Heart right ventricle (tissue), 16 donors: ENCODE data around the gene TEX264. TPM values are rescaled to one million over a fixed set of nuclear protein-coding genes. Genes with fewer than 3 reads are reported as not detected.
A peak's percentile ranks its signal among the peaks of the same experiment; 100 is the strongest.

ENCODE experiments used
- ATAC-seq, 8 donors: fragments of 200-7000 bp; cut with Tn5 transposase; one replicate each; pipeline ENCODE4 v1.9.1; 2020; ENCODE audit warnings: mild to moderate bottlenecking in 8 of 8, moderate library complexity in 8 of 8, moderate number of reproducible peaks in 1 of 8
- DNase-seq, 2 donors: peaks; one replicate each; pipeline ENCODE4 v3.0.0-alpha.2; 2020
- H3K27ac ChIP-seq, 10 donors: fragments of 200-600 bp; sonication (generic) in 2 of 10; one replicate each; pipeline versions ENCODE4 v1.5.0 to v1.8.0; 2020 to 2022; ENCODE audit warnings: mild to moderate bottlenecking in 3 of 10
- H3K27me3 ChIP-seq, 7 donors: fragments of 200-600 bp; one replicate each; pipeline ENCODE4 v1.8.0; 2021 to 2022; ENCODE audit warnings: mild to moderate bottlenecking in 2 of 7
- H3K36me3 ChIP-seq, 9 donors: fragments of 200-600 bp; sonication (generic) in 1 of 9; one replicate each; pipeline versions ENCODE4 v1.5.0 to v1.8.0; 2020 to 2022; ENCODE audit warnings: mild to moderate bottlenecking in 2 of 9
- H3K4me1 ChIP-seq, 9 donors: fragments of 200-600 bp; sonication (generic) in 1 of 9; one replicate each; pipeline versions ENCODE4 v1.5.0 to v1.8.0; 2020 to 2022; ENCODE audit warnings: mild to moderate bottlenecking in 4 of 9
- H3K4me3 ChIP-seq, 10 donors: fragments of 200-600 bp; sonication (generic) in 2 of 10; one replicate each; pipeline versions ENCODE4 v1.5.0 to v1.8.0; 2020 to 2022; ENCODE audit warnings: mild to moderate bottlenecking in 7 of 10, moderate library complexity in 2 of 10
- H3K9me3 ChIP-seq, 11 donors: fragments of 200-600 bp in 10 of 11; sonication (generic) in 2 of 11; one replicate each; pipeline versions ENCODE4 v1.5.0 to v1.8.0; 2013 to 2022; ENCODE audit warnings: mild to moderate bottlenecking in 2 of 11, control low read depth in 1 of 11, moderate library complexity in 1 of 11
- WGBS, 2 donors: extraction: QIAGEN DNeasy Blood & Tissue Kit; methylation state at CpG; one replicate each; pipeline ENCODE4 v1.1.7; 2013; ENCODE audit warnings: inconsistent platforms in 1 of 2; 5-methylcytosine and 5-hydroxymethylcytosine counted together
- intact Hi-C, 10 donors: fragments of 100-400 bp; cut with DNase I; formaldehyde crosslinking; loops; one replicate each; pipeline versions ENCODE4 v1.11.1 to v1.14.2; 2022
- polyA plus RNA-seq, 2 donors: library from polyadenylated mRNA; stranded (reverse); fragments of 200-250 nt; gene quantifications; one replicate each; pipeline ENCODE4 v1.2.3, GENCODE V29; 2013
- total RNA-seq, 10 donors: library from RNA; stranded (reverse); fragmentation: NEBNext Ultra II Directional in 3 of 10; extraction: Animal tissue kit (Norgen Biotek cat#: 25700) in 3 of 10; gene quantifications; one replicate each; pipeline versions ENCODE4 v1.2.1 to v1.2.4, GENCODE V29; 2021 to 2023
- TF ChIP-seq, protein P1 (sequence below), 9 donors: fragments of 200-600 bp; sonication (generic) in 2 of 9; IDR thresholded peaks; one replicate each; pipeline versions ENCODE4 v1.5.0 to v1.8.0; 2021 to 2022; ENCODE audit warnings: antibody characterized with exemption in 9 of 9, mild to moderate bottlenecking in 5 of 9, moderate library complexity in 1 of 9
- donor health status: Arrhythmogenic right ventricular cardiomyopathy.
- donor health status: ischemic (EF 13 %, LVEDD 7.1; RV severe dilation, severe dysfunction).
- donor health status: healthy with polysubstance abuse.
- donor health status: DM: no; HTN: yes; CAD: no.
- donor health status: DM: no; HTN: no; CAD: no.
- donor health status: ischemic (EF 25% LVEDD 6.9; RV normal size, moderate dysfunction).
- donor health status: ischemic (EF 25% LVEDD 5.7; RV mildly dilated, moderate dysfunction).
- donor health status: healthy.
- donor health status: DM: yes; HTN: yes; CAD: no.
- donor health status: Ischemic cardiomyopathy.
- donor health status: ischemic (EF 35%, LVEDD 5.7; RV mildly dilated, moderate dysfunction).
- donor health status: nonischemic (EF 11% LVEDD 7.7; RV severe dilation, severe dysfunction).
- donor health status: DM: yes; HTN: yes; CAD: no.
- donor health status: PGD.
- donor health status: ischemic (EF 29% LVEDD 5.4; RV normal size, mild dysfunction).
- donor health status: nonischemic (EF 23%, LVEDD 6.1; RV moderate dilation, normal function).

TEX264 gene
- total and polyA plus RNA-seq, 12 donors = 28.4 to 87.0 (median 35.9) TPM

- intact Hi-C loops = loop anchor here in 6 of 10 donors (2.0 to 10.0 kb wide), 4 partner anchors 170 to 285 kb away; partner anchors contain the start of genes DCAF1 (in 3 of the 6), RBM15B (in 3 of the 6) and MANF (in 1 of the 6)
- peaks cover 7 to 66% (median 43%) of the 10 kb centered on the region in 9 donors for H3K4me1 ChIP-seq
- peak overlapping the region; percentile 72 to 98 (median 88) for H3K4me3 ChIP-seq
Observed at GRCh38 chr3:51671734-51672475, 853 bp downstream of the TEX264 start.

DNA sequence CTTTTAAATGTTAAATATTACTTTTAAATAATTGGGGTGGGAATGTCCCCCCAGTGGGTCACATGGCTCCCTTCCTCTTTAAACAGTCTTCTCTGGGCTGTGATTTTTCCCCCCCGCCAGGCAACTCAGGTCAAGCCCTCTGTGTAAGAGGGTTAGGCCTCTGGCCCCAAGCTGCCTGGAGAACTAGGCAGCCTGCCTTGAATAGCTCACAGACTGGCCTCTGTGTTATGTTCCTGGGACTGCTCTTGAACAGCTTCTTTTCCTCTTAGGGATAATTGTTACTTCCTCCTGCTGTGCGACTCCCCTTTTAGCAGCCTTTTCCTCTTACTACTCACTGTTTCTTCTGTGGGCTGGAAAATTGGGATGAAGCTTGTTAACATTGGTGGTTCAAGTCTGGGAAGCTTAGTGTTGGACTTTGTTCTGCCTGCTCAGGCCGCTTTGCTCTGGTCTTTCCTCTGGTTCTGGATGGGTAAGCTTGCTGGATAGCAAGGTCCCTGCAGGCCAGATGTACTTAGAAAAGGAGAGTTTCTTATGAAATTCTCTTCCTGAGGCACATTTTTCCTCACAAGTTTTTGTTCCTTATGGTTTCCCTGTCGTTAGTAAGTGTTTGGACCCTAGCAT is 2.2 kb downstream of the TEX264 start:
- peaks cover 7 to 76% (median 54%) of the 10 kb centered on the region in 9 donors for H3K4me1 ChIP-seq
- H3K36me3 ChIP-seq = peaks cover 0 to 43% (median 8%) of the 10 kb centered on the region in 9 donors
- H3K27me3 ChIP-seq = no peaks in the 10 kb centered on the region
- H3K27ac ChIP-seq = peak overlapping the region in 5 of 10 donors; percentile 25 to 98 (median 97)
- ATAC-seq = no peak
- TF ChIP-seq, protein P1, sequence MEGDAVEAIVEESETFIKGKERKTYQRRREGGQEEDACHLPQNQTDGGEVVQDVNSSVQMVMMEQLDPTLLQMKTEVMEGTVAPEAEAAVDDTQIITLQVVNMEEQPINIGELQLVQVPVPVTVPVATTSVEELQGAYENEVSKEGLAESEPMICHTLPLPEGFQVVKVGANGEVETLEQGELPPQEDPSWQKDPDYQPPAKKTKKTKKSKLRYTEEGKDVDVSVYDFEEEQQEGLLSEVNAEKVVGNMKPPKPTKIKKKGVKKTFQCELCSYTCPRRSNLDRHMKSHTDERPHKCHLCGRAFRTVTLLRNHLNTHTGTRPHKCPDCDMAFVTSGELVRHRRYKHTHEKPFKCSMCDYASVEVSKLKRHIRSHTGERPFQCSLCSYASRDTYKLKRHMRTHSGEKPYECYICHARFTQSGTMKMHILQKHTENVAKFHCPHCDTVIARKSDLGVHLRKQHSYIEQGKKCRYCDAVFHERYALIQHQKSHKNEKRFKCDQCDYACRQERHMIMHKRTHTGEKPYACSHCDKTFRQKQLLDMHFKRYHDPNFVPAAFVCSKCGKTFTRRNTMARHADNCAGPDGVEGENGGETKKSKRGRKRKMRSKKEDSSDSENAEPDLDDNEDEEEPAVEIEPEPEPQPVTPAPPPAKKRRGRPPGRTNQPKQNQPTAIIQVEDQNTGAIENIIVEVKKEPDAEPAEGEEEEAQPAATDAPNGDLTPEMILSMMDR (IDR thresholded peaks at IDR 0.05) = no peak
- intact Hi-C loops = loop anchor here in 5 of 10 donors (5.0 to 10.0 kb wide), 3 partner anchors 171 to 286 kb away; partner anchors contain the start of genes RBM15B (in 3 of the 5), DCAF1 (in 1 of the 5) and MANF (in 1 of the 5)
- H3K4me3 ChIP-seq = no peak overlapping the region
- whole genome bisulfite sequencing, 2 donors = 69 to 71% methylated on average over 4 of the region's 4 CpGs
- no peaks in the 10 kb centered on the region for H3K9me3 ChIP-seq
- DNase-seq = no peak

More at GRCh38 chr3:51671734-51672475, 853 bp downstream of the TEX264 start:
- Histone ChIP-seq H3K36me3 (peaks cover 0 to 30% (median 7%) of the 10 kb centered on the region in 9 donors), H3K27ac (peak overlapping the region; percentile 90 to 99 (median 97)), H3K9me3 (no peaks in the 10 kb centered on the region), H3K27me3 (no peaks in the 10 kb centered on the region)
- whole genome bisulfite sequencing, 2 donors = 7 to 8% methylated on average over 40 of the region's 40 CpGs
- ATAC-seq (peak; percentile 70 to 88 (median 82)), DNase-seq (peak; percentile 75 to 78)
- TF ChIP-seq, protein P1 (IDR thresholded peaks at IDR 0.05) = peak in 1 of 9 donors; percentile 10

DNA sequence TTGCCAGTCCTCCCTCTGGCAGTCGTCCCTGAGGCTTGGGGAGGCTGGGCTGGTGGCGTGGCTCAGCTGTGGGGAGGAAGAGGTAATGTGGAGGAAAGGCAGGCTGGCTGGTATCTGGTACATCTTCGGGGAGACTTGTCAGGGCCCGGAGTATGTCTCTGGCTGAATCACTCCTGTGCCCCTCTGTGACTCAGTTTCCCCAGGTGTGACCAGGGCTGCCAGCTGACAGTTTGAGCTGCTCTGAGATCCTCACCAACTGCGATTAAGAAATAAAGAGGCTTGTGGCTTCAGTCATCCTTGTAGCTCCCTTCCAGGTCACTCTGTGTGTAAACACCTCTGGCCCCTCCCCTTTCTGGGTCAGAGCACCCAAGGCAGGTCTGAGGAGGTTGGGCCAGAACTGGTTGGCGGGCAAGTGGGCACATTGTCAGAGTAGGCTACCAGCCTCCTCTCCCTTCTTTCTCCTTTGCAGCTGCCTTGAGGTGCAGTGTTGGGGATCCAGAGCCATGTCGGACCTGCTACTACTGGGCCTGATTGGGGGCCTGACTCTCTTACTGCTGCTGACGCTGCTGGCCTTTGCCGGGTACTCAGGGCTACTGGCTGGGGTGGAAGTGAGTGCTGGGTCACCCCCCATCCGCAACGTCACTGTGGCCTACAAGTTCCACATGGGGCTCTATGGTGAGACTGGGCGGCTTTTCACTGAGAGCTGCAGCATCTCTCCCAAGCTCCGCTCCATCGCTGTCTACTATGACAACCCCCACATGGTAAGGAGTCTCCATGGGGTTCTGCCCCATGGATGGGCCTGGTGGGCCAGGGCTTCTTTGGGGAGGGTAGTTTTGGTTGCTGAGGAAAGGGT is 3.0 kb downstream of the TEX264 start:
- Histone ChIP-seq H3K36me3 (peaks cover 0 to 50% (median 8%) of the 10 kb centered on the region in 9 donors), H3K4me3 (no peak overlapping the region), H3K9me3 (no peaks in the 10 kb centered on the region), H3K27ac (peak overlapping the region in 2 of 10 donors; percentile 25 to 98), H3K4me1 (peaks cover 7 to 82% (median 60%) of the 10 kb centered on the region in 9 donors), H3K27me3 (no peaks in the 10 kb centered on the region)
- ATAC-seq (no peak), DNase-seq (no peak)
- TF ChIP-seq, protein P1 (IDR thresholded peaks at IDR 0.05) = no peak
- 93 to 95% methylated on average over 14 of the region's 14 CpGs for WGBS, 2 donors
- intact Hi-C loops = loop anchor here in 5 of 10 donors (5.0 to 10.0 kb wide), 3 partner anchors 172 to 287 kb away; partner anchors contain the start of genes RBM15B (in 3 of the 5), DCAF1 (in 1 of the 5) and MANF (in 1 of the 5)
